B cell (primary cell): ENCODE measurements around the gene IFT88. TPM values are rescaled to one million over a fixed set of nuclear protein-coding genes. Genes with fewer than 3 reads are reported as not detected.

Experiments
- ATAC-seq: fragments of 200-7000 bp; cut with Tn5 transposase; one replicate; pipeline ENCODE4 v1.10.0; 2021; ENCODE audit warnings: low read depth, mild to moderate bottlenecking, moderate number of reproducible peaks, moderate library complexity
- CTCF ChIA-PET: fragments of 350-600 bp; sonication (Branson Sonifier 250); formaldehyde crosslinking; loops from one replicate; lab custom pipeline; 2021; ENCODE audit warnings: antibody characterized with exemption, inconsistent platforms; lab: Charles Lee
- POLR2A ChIA-PET: fragments of 350-600 bp; sonication (Branson Sonifier 250); formaldehyde crosslinking; loops from one replicate; lab custom pipeline; 2021; ENCODE audit warnings: antibody characterized with exemption; lab: Charles Lee
- DNase-seq: peaks from one replicate; pipeline ENCODE4 v3.0.0; 2013
- H2AFZ ChIP-seq: 2 replicates; pipeline ENCODE4 v1.6.1; 2012; ENCODE audit warnings: mild to moderate bottlenecking, low read depth, low read length; ENCODE audit not compliant: insufficient read depth, poor library complexity, severe bottlenecking
- H3K27ac ChIP-seq, 2 donors: 1 replicate in 1 of 2; 2 replicates in 1 of 2; pipeline ENCODE4 v1.5.1; 2012 to 2013; ENCODE audit warnings: low read length in 2 of 2, mild to moderate bottlenecking in 2 of 2, moderate library complexity in 1 of 2
- H3K27me3 ChIP-seq, 4 experiments: fragments of 200-600 bp in 1 of 4; sonication (generic) in 1 of 4; replicated peaks in 1 of 4; 1 replicate in 2 of 4; 2 replicates in 2 of 4; pipeline versions ENCODE4 v1.6.1 to v1.7.0; 2013 to 2016; ENCODE audit warnings: low read length in 3 of 4, mild to moderate bottlenecking in 2 of 4, mixed read lengths in 1 of 4, moderate library complexity in 1 of 4; ENCODE audit not compliant: insufficient read depth in 4 of 4, control insufficient read depth in 3 of 4; ENCODE audit errors: control extremely low read depth in 1 of 4
- H3K36me3 ChIP-seq, 2 experiments: replicated peaks in 1 of 2; 1 replicate in 1 of 2; 2 replicates in 1 of 2; pipeline versions ENCODE4 v1.6.1 to v1.7.1; 2013; ENCODE audit warnings: low read length in 1 of 2; ENCODE audit not compliant: insufficient read depth in 2 of 2, control insufficient read depth in 1 of 2; ENCODE audit errors: control extremely low read depth in 1 of 2, extremely low read depth in 1 of 2
- H3K4me1 ChIP-seq, 2 donors: fragments of 200-600 bp in 1 of 2; sonication (generic) in 1 of 2; 1 replicate in 1 of 2; 2 replicates in 1 of 2; pipeline versions ENCODE4 v1.5.1 to v1.6.1; 2013 to 2017; ENCODE audit warnings: low read length in 2 of 2; ENCODE audit not compliant: control insufficient read depth in 2 of 2, insufficient read depth in 2 of 2
- H3K4me2 ChIP-seq: replicated peaks from 2 replicates; pipeline ENCODE3; 2012; ENCODE audit warnings: mild to moderate bottlenecking, low read depth, low read length; ENCODE audit not compliant: poor library complexity, severe bottlenecking
- H3K4me3 ChIP-seq, 5 experiments: fragments of 200-600 bp in 1 of 5; sonication (generic) in 1 of 5; 1 replicate in 3 of 5; 2 replicates in 2 of 5; pipeline versions ENCODE4 v1.5.1 to v1.7.0; 2011 to 2016; ENCODE audit warnings: low read length in 4 of 5, mild to moderate bottlenecking in 4 of 5, low read depth in 2 of 5, control low read depth in 1 of 5, moderate library complexity in 1 of 5; ENCODE audit not compliant: insufficient read depth in 1 of 5; ENCODE audit errors: control extremely low read depth in 1 of 5, extremely low read depth in 1 of 5
- H3K79me2 ChIP-seq: fragments of 200-600 bp; sonication (generic); one replicate; pipeline ENCODE4 v1.6.0; 2016; ENCODE audit warnings: low read length; ENCODE audit not compliant: control insufficient read depth, insufficient read depth
- H3K9ac ChIP-seq: fragments of 200-600 bp; sonication (generic); 2 replicates; pipeline ENCODE4 v1.6.1; 2017; ENCODE audit warnings: mild to moderate bottlenecking, low read length, moderate library complexity
- H3K9me3 ChIP-seq, 3 donors: one replicate each; pipeline versions ENCODE4 v1.6.1 to v1.7.1; 2013; ENCODE audit warnings: low read length in 2 of 3; ENCODE audit not compliant: control insufficient read depth in 2 of 3, insufficient read depth in 1 of 3; ENCODE audit errors: control extremely low read depth in 1 of 3
- H4K20me1 ChIP-seq: 2 replicates; pipeline ENCODE4 v1.6.0; 2012; ENCODE audit warnings: mild to moderate bottlenecking, low read length; ENCODE audit not compliant: insufficient read depth, control insufficient read depth, poor library complexity, severe bottlenecking
- H3K27ac Mint-ChIP-seq: one replicate; pipeline ENCODE4 v1.8.0; 2021; ENCODE audit warnings: mixed read lengths
- H3K27me3 Mint-ChIP-seq: one replicate; pipeline ENCODE4 v1.8.0; 2021; ENCODE audit warnings: mixed read lengths
- H3K4me1 Mint-ChIP-seq: one replicate; pipeline ENCODE4 v1.8.0; 2021; ENCODE audit warnings: mixed read lengths
- H3K4me3 Mint-ChIP-seq: one replicate; pipeline ENCODE4 v1.8.0; 2021; ENCODE audit warnings: mixed read lengths
- H3K9me3 Mint-ChIP-seq: one replicate; pipeline ENCODE4 v1.8.0; 2022; ENCODE audit warnings: mixed read lengths; ENCODE audit not compliant: insufficient read depth
- CTCF ChIP-seq: fragments of 200-600 bp; IDR thresholded peaks from one replicate; pipeline ENCODE4 v1.8.0; 2022; ENCODE audit warnings: antibody characterized with exemption, mild to moderate bottlenecking
- EZH2 ChIP-seq: IDR thresholded peaks from 2 replicates; pipeline ENCODE4 v1.6.1; 2012; ENCODE audit warnings: borderline replicate concordance, low read depth, mild to moderate bottlenecking, moderate library complexity, low read length; ENCODE audit not compliant: insufficient read depth, poor library complexity, severe bottlenecking
- WGBS: methylation state at CpG from one replicate; pipeline ENCODE4 v1.1.5; 2013; ENCODE audit warnings: missing lambda C conversion rate; ENCODE audit not compliant: insufficient coverage; 5-methylcytosine and 5-hydroxymethylcytosine counted together
- intact Hi-C: fragments of 100-400 bp; cut with micrococcal nuclease; formaldehyde crosslinking; loops from one replicate; pipeline ENCODE4 v1.10.0; 2022
- polyA plus RNA-seq: library from polyadenylated mRNA; depleted of rRNA; stranded (reverse); fragments of >200 nt; gene quantifications from 2 replicates; pipeline ENCODE4 v1.2.3, GENCODE V29; 2012
- total RNA-seq, 2 donors: library from RNA; stranded (reverse); fragments of 120-200 nt in 1 of 2; gene quantifications; 1 replicate in 1 of 2; 2 replicates in 1 of 2; pipeline versions ENCODE4 v1.2.3 to v1.2.4, GENCODE V29; 2013 to 2022

IFT88 gene
- total and polyA plus RNA-seq, 2 donors (not counting 1 experiment from before 2014, with no cell fraction given): 8.0 to 23.3 TPM

- H3K27ac Mint-ChIP-seq: no peak overlapping the region
- H3K9ac ChIP-seq: no peak overlapping the region
- H3K36me3 ChIP-seq: no peaks in the 10 kb centered on the region
- no peak overlapping the region for H3K4me3 Mint-ChIP-seq
- no peak overlapping the region for H2AFZ ChIP-seq
- H3K9me3 Mint-ChIP-seq: no peaks in the 10 kb centered on the region
- intact Hi-C loops: no loop called here
- H3K27me3 Mint-ChIP-seq: peaks cover 11% of the 10 kb centered on the region
- no peaks in the 10 kb centered on the region for H3K79me2 ChIP-seq
- 87% methylated on average over 12 of the region's 12 CpGs for WGBS
- ATAC-seq: no peak
- H3K4me2 ChIP-seq: no peak overlapping the region
- TF ChIP-seq CTCF (no peak), EZH2 (no peak)
- no peak for DNase-seq
- POLR2A ChIA-PET: no interaction called here
- CTCF ChIA-PET: no interaction called here
- no peaks in the 10 kb centered on the region for H4K20me1 ChIP-seq
- peaks cover 11 to 12% of the 10 kb centered on the region in 2 donors for H3K4me1 ChIP-seq
- H3K27ac ChIP-seq: no peak overlapping the region
- H3K9me3 ChIP-seq: peaks cover 0 to 13% (median 0%) of the 10 kb centered on the region in 3 donors
- no peak overlapping the region for H3K4me3 ChIP-seq
- peaks cover 0 to 33% (median 7%) of the 10 kb centered on the region in 4 experiments for H3K27me3 ChIP-seq
- peaks cover 9% of the 10 kb centered on the region for H3K4me1 Mint-ChIP-seq
Measured at GRCh38 chr13:20718958-20719566, 152.1 kb downstream of the IFT88 start.

GRCh38 chr13:20719783-20720182 is 152.8 kb downstream of the IFT88 start:
- 93% methylated on average over 13 of the region's 13 CpGs for WGBS
- no peak overlapping the region for H3K27ac Mint-ChIP-seq
- Histone ChIP-seq H2AFZ (no peak overlapping the region), H3K27me3 (peaks cover 0 to 29% (median 7%) of the 10 kb centered on the region in 4 experiments), H3K4me3 (no peak overlapping the region), H3K36me3 (no peaks in the 10 kb centered on the region), H3K4me1 (peaks cover 11 to 12% of the 10 kb centered on the region in 2 donors), H3K9me3 (peaks cover 0 to 13% (median 0%) of the 10 kb centered on the region in 3 donors), H3K79me2 (no peaks in the 10 kb centered on the region), H3K4me2 (no peak overlapping the region), H3K9ac (no peak overlapping the region), H3K27ac (no peak overlapping the region), H4K20me1 (no peaks in the 10 kb centered on the region)
- ChIA-PET POLR2A (no interaction called here), CTCF (no interaction called here)
- ATAC-seq (no peak), DNase-seq (no peak)
- no peaks in the 10 kb centered on the region for H3K9me3 Mint-ChIP-seq
- intact Hi-C loops: no loop called here
- peaks cover 11% of the 10 kb centered on the region for H3K27me3 Mint-ChIP-seq
- no peak overlapping the region for H3K4me3 Mint-ChIP-seq
- H3K4me1 Mint-ChIP-seq: peaks cover 9% of the 10 kb centered on the region
- TF ChIP-seq EZH2: no peak
- TF ChIP-seq CTCF: no peak
